Epithelial cell of prostate (primary cell): ENCODE results near the gene TARS3.

Experiments
- DNase-seq: peaks from one replicate; pipeline ENCODE4 v3.0.0-alpha.2; 2011; ENCODE audit warnings: low read depth, low spot score
- H3K27ac ChIP-seq: fragments of 450-650 bp; 2 replicates; pipeline ENCODE4 v1.5.1; 2017; ENCODE audit warnings: mild to moderate bottlenecking

The TARS3 gene

GRCh38 chr15:101707983-101708382 lies 16.3 kb downstream of the TARS3 start:
- no peak overlapping the region for H3K27ac ChIP-seq
- no peak for DNase-seq

GRCh38 chr15:101702077-101702476 lies 22.2 kb downstream of the TARS3 start:
- no peak overlapping the region for H3K27ac ChIP-seq
- DNase-seq: no peak

- no peak for DNase-seq
- H3K27ac ChIP-seq: no peak overlapping the region
These were observed 26.0 kb downstream of the TARS3 start for GRCh38 chr15:101698314-101698713.

- H3K27ac ChIP-seq: no peak overlapping the region
- no peak for DNase-seq
These were observed 26.8 kb downstream of the TARS3 start for GRCh38 chr15:101697488-101697887.

GRCh38 chr15:101696829-101697228 lies 27.4 kb downstream of the TARS3 start:
- H3K27ac ChIP-seq: no peak overlapping the region
- DNase-seq: no peak

- no peak for DNase-seq
- peak overlapping the region; percentile 77 for H3K27ac ChIP-seq
These were observed 30.0 kb downstream of the TARS3 start for GRCh38 chr15:101694261-101694660.

GRCh38 chr15:101692801-101693598 lies 31.3 kb downstream of the TARS3 start:
- H3K27ac ChIP-seq: peak overlapping the region; percentile 77
- DNase-seq: peak; percentile 69

- no peak overlapping the region for H3K27ac ChIP-seq
- DNase-seq: no peak
These were observed 34.4 kb downstream of the TARS3 start for GRCh38 chr15:101689901-101690300.

- no peak for DNase-seq
- no peak overlapping the region for H3K27ac ChIP-seq
These were observed 37.6 kb downstream of the TARS3 start for GRCh38 chr15:101686718-101687117.

- DNase-seq: no peak
- H3K27ac ChIP-seq: peak overlapping the region; percentile 61
These were observed 39.4 kb downstream of the TARS3 start for GRCh38 chr15:101684877-101685276.

- peak; percentile 94 for DNase-seq
- H3K27ac ChIP-seq: peak overlapping the region; percentile 61
These were observed 39.9 kb downstream of the TARS3 start for GRCh38 chr15:101684384-101684783.

- no peak for DNase-seq
- H3K27ac ChIP-seq: no peak overlapping the region
These were observed 44.5 kb downstream of the TARS3 start for GRCh38 chr15:101679806-101680205.

- peak overlapping the region; percentile 75 for H3K27ac ChIP-seq
- DNase-seq: no peak
These were observed 47.3 kb downstream of the TARS3 start for GRCh38 chr15:101676921-101677329.

- DNase-seq: no peak
- peak overlapping the region; percentile 75 for H3K27ac ChIP-seq
These were observed 48.3 kb downstream of the TARS3 start for GRCh38 chr15:101675796-101676582.

GRCh38 chr15:101675015-101675414 lies 49.3 kb downstream of the TARS3 start:
- peak; percentile 41 for DNase-seq
- peak overlapping the region; percentile 75 for H3K27ac ChIP-seq

GRCh38 chr15:101672298-101672697 lies 52.0 kb downstream of the TARS3 start:
- no peak overlapping the region for H3K27ac ChIP-seq
- no peak for DNase-seq

- no peak for DNase-seq
- H3K27ac ChIP-seq: peak overlapping the region; percentile 31
These were observed 54.5 kb downstream of the TARS3 start for GRCh38 chr15:101669744-101670143.

GRCh38 chr15:101667881-101668280 lies 56.4 kb downstream of the TARS3 start:
- no peak overlapping the region for H3K27ac ChIP-seq
- no peak for DNase-seq

GRCh38 chr15:101664303-101664913 lies 59.9 kb downstream of the TARS3 start:
- DNase-seq: no peak

GRCh38 chr15:101662203-101662602 lies 62.1 kb downstream of the TARS3 start:
- no peak overlapping the region for H3K27ac ChIP-seq
- DNase-seq: no peak

More at GRCh38 chr15:101664303-101664913, 59.9 kb downstream of the TARS3 start:
- H3K27ac ChIP-seq: no peak overlapping the region

GRCh38 chr15:101660005-101660404 lies 64.3 kb downstream of the TARS3 start:
- H3K27ac ChIP-seq: no peak overlapping the region
- no peak for DNase-seq
